ENCODE measurements around the gene SERPINB1. TPM values are rescaled to one million over a fixed set of nuclear protein-coding genes. Genes with fewer than 3 reads are reported as not detected.

The SERPINB1 gene
- total and polyA plus RNA-seq, 9 of the 15 experiments (the other 6 are each of a cell fraction or from before 2014, with no cell fraction given): 33.9 to 108 (median 63.8) TPM

GRCh38 chr6:2842139-2842552 is 483 bp upstream of the SERPINB1 start (continued):
- TF ChIP-seq HBP1 (CRISPR knock-in tag; IDR thresholded peaks at IDR 0.05) (no peak), RERE (CRISPR knock-in tag; IDR thresholded peaks at IDR 0.05; ENCODE audit: borderline replicate concordance) (no peak), TSC22D4 (tag; IDR thresholded peaks at IDR 0.05) (no peak), LEF1 (IDR thresholded peaks at IDR 0.05) (no peak; the same call in 1 of the 2 replicates), TAF15 (IDR thresholded peaks at IDR 0.05; ENCODE audit: low read depth, low read length) (no peak), ELF4 (CRISPR knock-in tag; IDR thresholded peaks at IDR 0.05) (no peak), BDP1 (IDR thresholded peaks at IDR 0.05; ENCODE audit: insufficient read depth, insufficient read length) (no peak), TBL1XR1 (IDR thresholded peaks at IDR 0.05; ENCODE audit: low read length in 2 of 2) (no peak), RHOXF2B (CRISPR knock-in tag; conservative IDR thresholded peaks at IDR 0.05) (no peak), SP1 (CRISPR knock-in tag; IDR thresholded peaks at IDR 0.05) (no peak; the same call in 1 of the 2 replicates), MCM5 (IDR thresholded peaks at IDR 0.05; ENCODE audit: low read depth) (no peak), PHB (CRISPR knock-in tag; IDR thresholded peaks at IDR 0.05) (no peak), CREB3 (tag; conservative IDR thresholded peaks at IDR 0.05; ENCODE audit: low read depth) (peak; percentile 73; the same call in 1 of the 2 replicates), RBM25 (IDR thresholded peaks at IDR 0.05; ENCODE audit: low read depth, low read length, severe bottlenecking) (no peak), SMARCA4 (IDR thresholded peaks at IDR 0.05) (0 out of 2 replicates have a peak, but pooled peaks have one; percentile 2), MAFK (IDR thresholded peaks at IDR 0.05; ENCODE audit: low read length) (no peak), ZNF561 (CRISPR knock-in tag; conservative IDR thresholded peaks at IDR 0.05) (no peak), BRD9 (IDR thresholded peaks at IDR 0.05; ENCODE audit: low read depth, partially characterized antibody) (no peak), ARNT (IDR thresholded peaks at IDR 0.05) (peak in 1 of 2 experiments; percentile 65; a peak in 2 of 4 replicates), UBTF (IDR thresholded peaks at IDR 0.05; ENCODE audit: borderline replicate concordance in 1 of 2, low read depth in 2 of 2, low read length in 2 of 2) (no peak), NR2F6 (CRISPR knock-in tag; IDR thresholded peaks at IDR 0.05) (no peak)
